Neural progenitor cell (in vitro differentiated cells): Measurements from ENCODE around the gene PHACTR1. TPM values are rescaled to one million over a fixed set of nuclear protein-coding genes. Genes with fewer than 3 reads are reported as not detected.

ENCODE experiments used
- DNase-seq: peaks from one replicate; pipeline ENCODE4 v3.0.0-alpha.2; 2016; ENCODE audit warnings: low spot score
- H2AFZ ChIP-seq: fragments of 200-600 bp; sonication (generic); replicated peaks from 2 replicates; pipeline ENCODE4 v1.6.1; 2016; ENCODE audit warnings: antibody characterized with exemption
- H3F3A ChIP-seq: fragments of 200-600 bp; sonication (generic); 2 replicates; pipeline ENCODE4 v1.6.1; 2016; ENCODE audit warnings: antibody characterized with exemption, low read depth
- H3K27ac ChIP-seq: fragments of 200-600 bp; sonication (generic); 2 replicates; pipeline ENCODE4 v1.5.1; 2016; ENCODE audit warnings: mild to moderate bottlenecking
- H3K27me3 ChIP-seq: fragments of 200-600 bp; sonication (generic); 2 replicates; pipeline ENCODE4 v1.6.1; 2016; ENCODE audit warnings: mild to moderate bottlenecking, moderate library complexity
- H3K36me3 ChIP-seq: fragments of 200-600 bp; sonication (generic); 2 replicates; pipeline ENCODE4 v1.5.1; 2016
- H3K4me1 ChIP-seq: fragments of 200-600 bp; sonication (generic); 2 replicates; pipeline ENCODE4 v1.6.1; 2016; ENCODE audit warnings: mixed run types
- H3K4me2 ChIP-seq: fragments of 200-600 bp; sonication (generic); 2 replicates; pipeline ENCODE4 v1.6.1; 2016
- H3K4me3 ChIP-seq: fragments of 200-600 bp; sonication (generic); 2 replicates; pipeline ENCODE4 v1.5.1; 2016
- H3K79me2 ChIP-seq: fragments of 200-600 bp; sonication (generic); 2 replicates; pipeline ENCODE4 v1.6.1; 2016; ENCODE audit warnings: low read depth
- H3K9ac ChIP-seq: fragments of 200-600 bp; sonication (generic); 2 replicates; pipeline ENCODE4 v1.6.1; 2016
- H3K9me3 ChIP-seq: fragments of 200-600 bp; sonication (generic); 2 replicates; pipeline ENCODE4 v1.5.1; 2016; ENCODE audit warnings: low read depth
- H4K20me1 ChIP-seq: fragments of 200-600 bp; sonication (generic); 2 replicates; pipeline ENCODE4 v1.6.1; 2016; ENCODE audit warnings: low read depth
- H3K27ac Mint-ChIP-seq: 3 replicates; pipeline ENCODE4 v1.8.0; 2021; ENCODE audit warnings: mixed read lengths
- H3K27me3 Mint-ChIP-seq: 2 replicates; pipeline ENCODE4 v1.8.0; 2022; ENCODE audit warnings: low read depth, mild to moderate bottlenecking, inconsistent platforms, moderate library complexity, mixed read lengths; ENCODE audit not compliant: insufficient read depth
- H3K36me3 Mint-ChIP-seq: 3 replicates; pipeline ENCODE4 v1.8.0; 2021; ENCODE audit warnings: mixed read lengths
- H3K4me1 Mint-ChIP-seq: 3 replicates; pipeline ENCODE4 v1.8.0; 2021; ENCODE audit warnings: mixed read lengths
- H3K4me3 Mint-ChIP-seq: 3 replicates; pipeline ENCODE4 v1.8.0; 2021; ENCODE audit warnings: mild to moderate bottlenecking, moderate library complexity, mixed read lengths
- H3K9me3 Mint-ChIP-seq: 3 replicates; pipeline ENCODE4 v1.8.0; 2020; ENCODE audit warnings: mixed read lengths
- CTCF ChIP-seq: fragments of 200-600 bp; sonication (generic); IDR thresholded peaks from 2 replicates; pipeline ENCODE4 v1.5.1; 2017; ENCODE audit warnings: antibody characterized with exemption, mild to moderate bottlenecking
- EZH2 ChIP-seq: fragments of 200-600 bp; sonication (generic); IDR thresholded peaks from 2 replicates; pipeline ENCODE4 v1.6.1; 2017; ENCODE audit warnings: antibody characterized with exemption, mild to moderate bottlenecking, moderate library complexity
- EZH2phosphoT487 ChIP-seq: fragments of 200-600 bp; sonication (generic); IDR thresholded peaks from 2 replicates; pipeline ENCODE4 v1.6.1; 2017; ENCODE audit warnings: antibody characterized with exemption
- total RNA-seq: library from RNA; depleted of rRNA; stranded (reverse); fragments of >200 nt; gene quantifications from 2 replicates; pipeline ENCODE4 v1.2.3, GENCODE V29; 2015; ENCODE audit warnings: low replicate concordance

PHACTR1 gene
- total RNA-seq, 1 donor from 2014 or later = 2.4 TPM

GRCh38 chr6:12873691-12874090, 157.1 kb downstream of the PHACTR1 start:
- Histone ChIP-seq H3F3A (no peaks in the 10 kb centered on the region), H3K27ac (no peak overlapping the region), H3K4me1 (no peaks in the 10 kb centered on the region), H3K36me3 (no peaks in the 10 kb centered on the region), H3K27me3 (no peaks in the 10 kb centered on the region), H3K4me3 (no peak overlapping the region), H2AFZ (no peak overlapping the region), H3K9ac (no peak overlapping the region), H4K20me1 (no peaks in the 10 kb centered on the region), H3K79me2 (no peaks in the 10 kb centered on the region), H3K9me3 (no peaks in the 10 kb centered on the region), H3K4me2 (no peak overlapping the region)
- H3K36me3 Mint-ChIP-seq = no peaks in the 10 kb centered on the region
- peaks cover 4% of the 10 kb centered on the region for H3K27me3 Mint-ChIP-seq
- DNase-seq = no peak
- no peak for TF ChIP-seq CTCF
- TF ChIP-seq EZH2 = no peak
- TF ChIP-seq EZH2phosphoT487 = no peak
- no peak overlapping the region for H3K27ac Mint-ChIP-seq
- no peak overlapping the region for H3K4me3 Mint-ChIP-seq
- no peaks in the 10 kb centered on the region for H3K9me3 Mint-ChIP-seq
- H3K4me1 Mint-ChIP-seq = no peaks in the 10 kb centered on the region

- H3K9me3 Mint-ChIP-seq = no peaks in the 10 kb centered on the region
- Histone ChIP-seq H3K27ac (no peak overlapping the region), H3K4me2 (no peak overlapping the region), H3K4me1 (no peaks in the 10 kb centered on the region), H2AFZ (no peak overlapping the region), H3F3A (no peaks in the 10 kb centered on the region), H4K20me1 (no peaks in the 10 kb centered on the region), H3K36me3 (no peaks in the 10 kb centered on the region), H3K79me2 (no peaks in the 10 kb centered on the region), H3K9ac (no peak overlapping the region), H3K9me3 (no peaks in the 10 kb centered on the region), H3K27me3 (no peaks in the 10 kb centered on the region), H3K4me3 (no peak overlapping the region)
- TF ChIP-seq EZH2phosphoT487 (no peak), EZH2 (no peak), CTCF (no peak)
- H3K27ac Mint-ChIP-seq = no peak overlapping the region
- DNase-seq = no peak
- H3K4me3 Mint-ChIP-seq = no peak overlapping the region
- peaks cover 4% of the 10 kb centered on the region for H3K27me3 Mint-ChIP-seq
- H3K4me1 Mint-ChIP-seq = no peaks in the 10 kb centered on the region
- no peaks in the 10 kb centered on the region for H3K36me3 Mint-ChIP-seq
Observed at GRCh38 chr6:12875051-12875450, 158.5 kb downstream of the PHACTR1 start.

GRCh38 chr6:12878741-12879140, 162.2 kb downstream of the PHACTR1 start:
- Mint-ChIP-seq H3K9me3 (no peaks in the 10 kb centered on the region), H3K36me3 (no peaks in the 10 kb centered on the region), H3K4me3 (no peak overlapping the region), H3K27me3 (peaks cover 4% of the 10 kb centered on the region), H3K4me1 (no peaks in the 10 kb centered on the region), H3K27ac (no peak overlapping the region)
- DNase-seq = no peak
- H3K27me3 ChIP-seq = no peaks in the 10 kb centered on the region
- no peaks in the 10 kb centered on the region for H4K20me1 ChIP-seq
- no peak overlapping the region for H3K4me3 ChIP-seq
- H3K4me2 ChIP-seq = no peak overlapping the region
- no peak overlapping the region for H3K9ac ChIP-seq
- H2AFZ ChIP-seq = no peak overlapping the region
- no peaks in the 10 kb centered on the region for H3K79me2 ChIP-seq
- TF ChIP-seq EZH2 (no peak), CTCF (no peak)
- no peaks in the 10 kb centered on the region for H3F3A ChIP-seq
- H3K36me3 ChIP-seq = no peaks in the 10 kb centered on the region
- H3K4me1 ChIP-seq = peaks cover 9% of the 10 kb centered on the region
- H3K9me3 ChIP-seq = no peaks in the 10 kb centered on the region
- H3K27ac ChIP-seq = no peak overlapping the region

GRCh38 chr6:12882761-12883290, 166.3 kb downstream of the PHACTR1 start:
- DNase-seq = no peak
- Histone ChIP-seq H3K4me1 (peaks cover 36% of the 10 kb centered on the region), H3K27me3 (no peaks in the 10 kb centered on the region), H3K9ac (no peak overlapping the region), H3K4me3 (no peak overlapping the region), H3K79me2 (no peaks in the 10 kb centered on the region), H3K36me3 (no peaks in the 10 kb centered on the region), H4K20me1 (no peaks in the 10 kb centered on the region), H2AFZ (no peak overlapping the region), H3K9me3 (no peaks in the 10 kb centered on the region), H3K4me2 (no peak overlapping the region), H3F3A (peaks cover 28% of the 10 kb centered on the region), H3K27ac (no peak overlapping the region)
- TF ChIP-seq CTCF = no peak
- TF ChIP-seq EZH2 = no peak
- TF ChIP-seq EZH2phosphoT487 = no peak
- H3K27ac Mint-ChIP-seq = no peak overlapping the region
- no peaks in the 10 kb centered on the region for H3K36me3 Mint-ChIP-seq
- H3K4me3 Mint-ChIP-seq = no peak overlapping the region
- H3K4me1 Mint-ChIP-seq = peaks cover 22% of the 10 kb centered on the region
- H3K27me3 Mint-ChIP-seq = peaks cover 3% of the 10 kb centered on the region
- no peaks in the 10 kb centered on the region for H3K9me3 Mint-ChIP-seq
